K562 (cell line): ENCODE measurements around the gene HCN1. TPM values are rescaled to one million over a fixed set of nuclear protein-coding genes. Genes with fewer than 3 reads are reported as not detected.

Source experiments
- ATAC-seq: fragments of 200-7000 bp; cut with Tn5 transposase; 3 replicates; pipeline ENCODE4 v1.9.1; 2020; ENCODE audit warnings: moderate library complexity
- BruUV-seq: library from RNA; stranded (reverse); fragments of 400-500 nt; replicated peaks from 2 replicates; lab custom pipeline; 2021; lab: Mats Ljungman, UMichigan
- CTCF ChIA-PET: fragments of 300-600 bp; formaldehyde crosslinking; extraction: SDS; loops from one replicate; lab custom pipeline; 2021; ENCODE audit warnings: low intra/inter-chr PET ratio; lab: Yijun Ruan, JAX
- POLR2A ChIA-PET: fragments of 300-600, 350-650 bp; sonication (Branson Sonifier 250); formaldehyde crosslinking; extraction: SDS; loops from one replicate; lab custom pipeline; 2021; ENCODE audit warnings: antibody characterized with exemption, inconsistent platforms; lab: Yijun Ruan, JAX
- DNase-seq, 4 experiments: peaks; one replicate each; pipeline versions ENCODE4 v3.0.0 to v3.0.0-alpha.2; 2011 to 2018; ENCODE audit warnings: low spot score in 3 of 4, mixed read lengths in 3 of 4; ENCODE audit errors: extremely low read depth in 1 of 4
- FAIRE-seq: peaks from 2 replicates; lab custom pipeline; 2011; peaks lifted over from hg19 to GRCh38; lab: Jason Lieb, UNC
- H2AFZ ChIP-seq: 2 replicates; pipeline ENCODE4 v1.6.0; 2011; ENCODE audit warnings: low read depth, low read length, control low read depth, inconsistent platforms
- H3K27ac ChIP-seq: fragments of 200-600 bp; 3 replicates; pipeline ENCODE4 v1.8.0; 2011; ENCODE audit warnings: low read depth, mild to moderate bottlenecking, control low read depth, inconsistent platforms, low read length, moderate library complexity, mixed read lengths; ENCODE audit errors: extremely low read depth
- H3K27me3 ChIP-seq, 2 experiments: fragments of 300-600 bp in 1 of 2; 2 replicates in 1 of 2; 3 replicates in 1 of 2; pipeline versions ENCODE4 v1.6.0 to v1.8.0; 2011; ENCODE audit warnings: inconsistent platforms in 2 of 2, low read length in 2 of 2, mild to moderate bottlenecking in 1 of 2, mixed read lengths in 1 of 2, moderate library complexity in 1 of 2; ENCODE audit not compliant: control insufficient read depth in 2 of 2, insufficient read depth in 2 of 2
- H3K36me3 ChIP-seq: fragments of 300-600 bp; 3 replicates; pipeline ENCODE4 v1.8.0; 2011; ENCODE audit warnings: mild to moderate bottlenecking, low read length, inconsistent platforms; ENCODE audit not compliant: control insufficient read depth, insufficient read depth
- H3K4me1 ChIP-seq, 2 experiments: fragments of 200-600 bp in 1 of 2; replicated peaks in 1 of 2; 2 replicates in 1 of 2; 3 replicates in 1 of 2; pipeline versions ENCODE4 v1.5.1 to v1.8.0; 2011; ENCODE audit warnings: inconsistent platforms in 2 of 2, low read length in 2 of 2, mild to moderate bottlenecking in 1 of 2, mixed read lengths in 1 of 2, moderate library complexity in 1 of 2; ENCODE audit not compliant: control insufficient read depth in 2 of 2, insufficient read depth in 2 of 2
- H3K4me2 ChIP-seq: 2 replicates; pipeline ENCODE4 v1.6.1; 2011; ENCODE audit warnings: low read length, control low read depth, inconsistent platforms, mixed read lengths; ENCODE audit not compliant: insufficient read depth
- H3K4me3 ChIP-seq: fragments of 200-600 bp; sonication (generic), shearing (Covaris generic); 2 replicates; pipeline ENCODE4 v1.5.1; 2016; ENCODE audit warnings: control low read depth, inconsistent platforms
- H3K79me2 ChIP-seq: fragments of 200-600 bp; 3 replicates; pipeline ENCODE4 v1.8.0; 2011; ENCODE audit warnings: low read length, inconsistent platforms; ENCODE audit not compliant: control insufficient read depth, insufficient read depth
- H3K9ac ChIP-seq, 2 experiments: 2 replicates each; pipeline versions ENCODE4 v1.6.0 to v1.6.1; 2011; ENCODE audit warnings: low read depth in 2 of 2, low read length in 2 of 2, control low read depth in 1 of 2, inconsistent platforms in 1 of 2, mild to moderate bottlenecking in 1 of 2, mixed read lengths in 1 of 2; ENCODE audit not compliant: insufficient read depth in 1 of 2
- H3K9me1 ChIP-seq: one replicate; pipeline ENCODE4 v1.6.0; 2011; ENCODE audit warnings: inconsistent platforms, mild to moderate bottlenecking, low read length, moderate library complexity; ENCODE audit not compliant: control insufficient read depth, insufficient read depth
- H3K9me3 ChIP-seq: replicated peaks from 2 replicates; pipeline ENCODE4 v1.5.1; 2011; ENCODE audit warnings: low read depth, low read length, inconsistent platforms; ENCODE audit not compliant: control insufficient read depth, insufficient read depth
- H4K20me1 ChIP-seq: replicated peaks from 2 replicates; pipeline ENCODE4 v1.6.1; 2011; ENCODE audit warnings: low read length, inconsistent platforms, mixed read lengths; ENCODE audit not compliant: control insufficient read depth, insufficient read depth
- CEBPB ChIP-seq: fragments of 450-650 bp; IDR thresholded peaks from 2 replicates; pipeline ENCODE4 v1.6.1; 2016; ENCODE audit warnings: missing genetic modification characterization, missing compliant biosample characterization
- FIP1L1 ChIP-seq: fragments of 200-400 bp; formaldehyde crosslinking; IDR thresholded peaks from 2 replicates; pipeline ENCODE4 v1.6.1; 2018; ENCODE audit warnings: mild to moderate bottlenecking, low read depth, low read length; ENCODE audit not compliant: poor library complexity, severe bottlenecking
- GABPB2 ChIP-seq: fragments of 250-450 bp; sonication (Bioruptor Pico); conservative IDR thresholded peaks from 2 replicates; pipeline ENCODE4 v1.5.1; 2021; ENCODE audit warnings: mild to moderate bottlenecking
- ZNF184 ChIP-seq: sonication (generic); formaldehyde crosslinking; IDR thresholded peaks from 2 replicates; pipeline ENCODE4 v1.5.0; 2020; ENCODE audit warnings: missing genetic modification reagents
- in situ Hi-C: fragments of 300-500 bp; cut with MboI; formaldehyde crosslinking; loops from 4 replicates; pipeline ENCODE4 v1.15.0; 2018; ENCODE audit warnings: inconsistent platforms, mixed read lengths
- intact Hi-C: fragments of 100-400 bp; cut with micrococcal nuclease; formaldehyde crosslinking; loops from 2 replicates; pipeline ENCODE4 v1.14.2; 2022
- polyA plus RNA-seq, 8 experiments: library from polyadenylated mRNA; depleted of rRNA in 4 of 8; stranded (reverse) in 5 of 8; unstranded in 3 of 8; fragments of >200 nt; fragmentation: Nextera tagmentation in 2 of 8; fragmentation: Illumina TruSeq in 1 of 8; extraction: Ambion mirVana in 2 of 8; extraction: Trizol in 1 of 8; gene quantifications; 2 replicates each; pipeline versions ENCODE4 v1.2.1 to v1.2.3, GENCODE V29; 2011 to 2014; ENCODE audit warnings: inconsistent platforms in 1 of 8, missing spikeins in 1 of 8
- total RNA-seq, 7 experiments: library from RNA; depleted of rRNA in 6 of 7; stranded (reverse); fragments of >200 nt in 6 of 7; fragmentation: Illumina TruSeq in 2 of 7; extraction: Trizol in 2 of 7; gene quantifications; 2 replicates each; pipeline versions ENCODE4 v1.2.1 to v1.2.3, GENCODE V29; 2011 to 2021; ENCODE audit warnings: low replicate concordance in 1 of 7
- TF ChIP-seq, protein P1 (sequence below): sonication (generic); IDR thresholded peaks from 2 replicates; pipeline ENCODE4 v1.6.1; 2016
- TF ChIP-seq, protein P2 (sequence below): sonication (generic); formaldehyde crosslinking; IDR thresholded peaks from 2 replicates; pipeline ENCODE4 v1.8.1; 2023; ENCODE audit warnings: mild to moderate bottlenecking, missing genetic modification reagents
- TF ChIP-seq, protein P3 (sequence below): fragments of 250-450 bp; sonication (Bioruptor Pico); IDR thresholded peaks from 2 replicates; pipeline ENCODE4 v1.5.0; 2022; ENCODE audit warnings: mild to moderate bottlenecking
- TF ChIP-seq, protein P4 (sequence below): fragments of 450-650 bp; conservative IDR thresholded peaks from 2 replicates; pipeline ENCODE4 v1.6.1; 2016; ENCODE audit warnings: missing genetic modification characterization, low read depth, mild to moderate bottlenecking, missing compliant biosample characterization, moderate library complexity

HCN1 gene
- total and polyA plus RNA-seq, 9 of the 15 experiments (the other 6 are each of a cell fraction or from before 2014, with no cell fraction given) = not detected

DNA sequence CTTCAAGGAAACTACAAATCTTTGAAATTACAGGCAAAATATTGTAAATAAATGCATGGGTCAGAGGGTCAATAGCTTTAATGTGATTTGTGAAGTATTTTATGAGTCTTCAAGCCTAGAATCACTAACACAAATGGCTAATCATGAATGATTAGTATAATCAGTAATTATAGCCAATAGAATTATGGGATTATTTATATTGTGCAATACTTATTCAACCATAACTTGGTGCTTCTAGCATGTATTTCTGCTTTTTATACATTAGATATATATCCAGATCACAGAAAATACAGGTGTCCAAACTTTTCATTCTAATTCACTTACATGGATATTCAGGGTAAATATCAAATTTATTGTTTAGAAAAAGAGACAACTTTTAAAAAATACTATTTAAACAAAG, 12.1 kb downstream of the HCN1 start:
- no peaks in the 10 kb centered on the region for H3K27me3 ChIP-seq
- H3K36me3 ChIP-seq = no peaks in the 10 kb centered on the region
- no peaks in the 10 kb centered on the region for H3K79me2 ChIP-seq
- H3K9me3 ChIP-seq = no peaks in the 10 kb centered on the region
- ChIA-PET CTCF (no interaction called here), POLR2A (no interaction called here)
- H3K9ac ChIP-seq = no peak overlapping the region
- ATAC-seq (no peak), FAIRE-seq (no peak), DNase-seq (no peak)
- H2AFZ ChIP-seq = no peak overlapping the region
- no peak overlapping the region for H3K4me3 ChIP-seq
- H3K9me1 ChIP-seq = no peaks in the 10 kb centered on the region
- BruUV-seq = no TSS peak
- intact Hi-C loops (no loop called here), in situ Hi-C loops (no loop called here)
- H4K20me1 ChIP-seq = no peaks in the 10 kb centered on the region
- no peak overlapping the region for H3K27ac ChIP-seq
- no peaks in the 10 kb centered on the region for H3K4me1 ChIP-seq
- no peak overlapping the region for H3K4me2 ChIP-seq
- TF ChIP-seq, protein P1, sequence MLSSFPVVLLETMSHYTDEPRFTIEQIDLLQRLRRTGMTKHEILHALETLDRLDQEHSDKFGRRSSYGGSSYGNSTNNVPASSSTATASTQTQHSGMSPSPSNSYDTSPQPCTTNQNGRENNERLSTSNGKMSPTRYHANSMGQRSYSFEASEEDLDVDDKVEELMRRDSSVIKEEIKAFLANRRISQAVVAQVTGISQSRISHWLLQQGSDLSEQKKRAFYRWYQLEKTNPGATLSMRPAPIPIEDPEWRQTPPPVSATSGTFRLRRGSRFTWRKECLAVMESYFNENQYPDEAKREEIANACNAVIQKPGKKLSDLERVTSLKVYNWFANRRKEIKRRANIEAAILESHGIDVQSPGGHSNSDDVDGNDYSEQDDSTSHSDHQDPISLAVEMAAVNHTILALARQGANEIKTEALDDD = no peak
- TF ChIP-seq ZNF184 = no peak
- TF ChIP-seq GABPB2 (CRISPR knock-in tag) = no peak
- TF ChIP-seq, protein P2, sequence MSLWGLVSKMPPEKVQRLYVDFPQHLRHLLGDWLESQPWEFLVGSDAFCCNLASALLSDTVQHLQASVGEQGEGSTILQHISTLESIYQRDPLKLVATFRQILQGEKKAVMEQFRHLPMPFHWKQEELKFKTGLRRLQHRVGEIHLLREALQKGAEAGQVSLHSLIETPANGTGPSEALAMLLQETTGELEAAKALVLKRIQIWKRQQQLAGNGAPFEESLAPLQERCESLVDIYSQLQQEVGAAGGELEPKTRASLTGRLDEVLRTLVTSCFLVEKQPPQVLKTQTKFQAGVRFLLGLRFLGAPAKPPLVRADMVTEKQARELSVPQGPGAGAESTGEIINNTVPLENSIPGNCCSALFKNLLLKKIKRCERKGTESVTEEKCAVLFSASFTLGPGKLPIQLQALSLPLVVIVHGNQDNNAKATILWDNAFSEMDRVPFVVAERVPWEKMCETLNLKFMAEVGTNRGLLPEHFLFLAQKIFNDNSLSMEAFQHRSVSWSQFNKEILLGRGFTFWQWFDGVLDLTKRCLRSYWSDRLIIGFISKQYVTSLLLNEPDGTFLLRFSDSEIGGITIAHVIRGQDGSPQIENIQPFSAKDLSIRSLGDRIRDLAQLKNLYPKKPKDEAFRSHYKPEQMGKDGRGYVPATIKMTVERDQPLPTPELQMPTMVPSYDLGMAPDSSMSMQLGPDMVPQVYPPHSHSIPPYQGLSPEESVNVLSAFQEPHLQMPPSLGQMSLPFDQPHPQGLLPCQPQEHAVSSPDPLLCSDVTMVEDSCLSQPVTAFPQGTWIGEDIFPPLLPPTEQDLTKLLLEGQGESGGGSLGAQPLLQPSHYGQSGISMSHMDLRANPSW (CRISPR knock-in tag) = no peak
- TF ChIP-seq FIP1L1 = no peak
- TF ChIP-seq, protein P3, sequence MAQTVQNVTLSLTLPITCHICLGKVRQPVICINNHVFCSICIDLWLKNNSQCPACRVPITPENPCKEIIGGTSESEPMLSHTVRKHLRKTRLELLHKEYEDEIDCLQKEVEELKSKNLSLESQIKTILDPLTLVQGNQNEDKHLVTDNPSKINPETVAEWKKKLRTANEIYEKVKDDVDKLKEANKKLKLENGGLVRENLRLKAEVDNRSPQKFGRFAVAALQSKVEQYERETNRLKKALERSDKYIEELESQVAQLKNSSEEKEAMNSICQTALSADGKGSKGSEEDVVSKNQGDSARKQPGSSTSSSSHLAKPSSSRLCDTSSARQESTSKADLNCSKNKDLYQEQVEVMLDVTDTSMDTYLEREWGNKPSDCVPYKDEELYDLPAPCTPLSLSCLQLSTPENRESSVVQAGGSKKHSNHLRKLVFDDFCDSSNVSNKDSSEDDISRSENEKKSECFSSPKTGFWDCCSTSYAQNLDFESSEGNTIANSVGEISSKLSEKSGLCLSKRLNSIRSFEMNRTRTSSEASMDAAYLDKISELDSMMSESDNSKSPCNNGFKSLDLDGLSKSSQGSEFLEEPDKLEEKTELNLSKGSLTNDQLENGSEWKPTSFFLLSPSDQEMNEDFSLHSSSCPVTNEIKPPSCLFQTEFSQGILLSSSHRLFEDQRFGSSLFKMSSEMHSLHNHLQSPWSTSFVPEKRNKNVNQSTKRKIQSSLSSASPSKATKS = no peak
- TF ChIP-seq, protein P4, sequence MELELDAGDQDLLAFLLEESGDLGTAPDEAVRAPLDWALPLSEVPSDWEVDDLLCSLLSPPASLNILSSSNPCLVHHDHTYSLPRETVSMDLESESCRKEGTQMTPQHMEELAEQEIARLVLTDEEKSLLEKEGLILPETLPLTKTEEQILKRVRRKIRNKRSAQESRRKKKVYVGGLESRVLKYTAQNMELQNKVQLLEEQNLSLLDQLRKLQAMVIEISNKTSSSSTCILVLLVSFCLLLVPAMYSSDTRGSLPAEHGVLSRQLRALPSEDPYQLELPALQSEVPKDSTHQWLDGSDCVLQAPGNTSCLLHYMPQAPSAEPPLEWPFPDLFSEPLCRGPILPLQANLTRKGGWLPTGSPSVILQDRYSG = no peak
- 0 out of 2 replicates have a peak, but pooled peaks have one; percentile 50 for TF ChIP-seq CEBPB
